Measurements from ENCODE around the gene FOXF1. TPM values are rescaled to one million over a fixed set of nuclear protein-coding genes. Genes with fewer than 3 reads are reported as not detected.

FOXF1 gene
- total RNA-seq, 4 donors from 2014 or later = 0.29 to 4.9 (median 2.0) TPM

- Histone ChIP-seq H3K27me3 (no peaks in the 10 kb centered on the region), H3K4me3 (peak overlapping the region; percentile 92 to 93), H3K36me3 (no peaks in the 10 kb centered on the region), H3K27ac (peak overlapping the region; percentile 83 to 91), H3K4me1 (no peaks in the 10 kb centered on the region), H3K9me3 (no peaks in the 10 kb centered on the region)
- intact Hi-C loops (cut with DNase I; ENCODE audit: low total_unique reads) = no loop called here
- TF ChIP-seq CTCF (IDR thresholded peaks at IDR 0.05) (no peak), POLR2A (IDR thresholded peaks at IDR 0.05) (no peak)
- DNase-seq = no peak
Measured at GRCh38 chr16:86554599-86554916, 44.2 kb downstream of the FOXF1 start.

- TF ChIP-seq POLR2A (IDR thresholded peaks at IDR 0.05) (peak; percentile 63 to 76), CTCF (IDR thresholded peaks at IDR 0.05) (peak in 1 of 4 experiments; percentile 42)
- no peaks in the 10 kb centered on the region for H3K4me1 ChIP-seq
- intact Hi-C loops (cut with DNase I; ENCODE audit: low total_unique reads) = no loop called here
- no peaks in the 10 kb centered on the region for H3K9me3 ChIP-seq
- H3K4me3 ChIP-seq = peak within 1 kb of the TSS; percentile 92 to 93
- DNase-seq = peak; percentile 90 to 96
- H3K27ac ChIP-seq = peak within 1 kb of the TSS; percentile 83 to 91
- no peaks in the 10 kb centered on the region for H3K27me3 ChIP-seq
- H3K36me3 ChIP-seq = no peaks in the 10 kb centered on the region
Measured at GRCh38 chr16:86554917-86555703, 44.8 kb downstream of the FOXF1 start, which contains the start of gene MTHFSD. Gene MTHFSD (minus strand): TSS chr16:86555235. CDS start chr16:86555184, 51 bp downstream.

- H3K9me3 ChIP-seq = no peaks in the 10 kb centered on the region
- intact Hi-C loops (cut with DNase I; ENCODE audit: low total_unique reads) = no loop called here
- no peaks in the 10 kb centered on the region for H3K36me3 ChIP-seq
- no peaks in the 10 kb centered on the region for H3K4me1 ChIP-seq
- H3K27me3 ChIP-seq = no peaks in the 10 kb centered on the region
- peak overlapping the region; percentile 83 to 91 for H3K27ac ChIP-seq
- no peak for DNase-seq
- peak overlapping the region; percentile 92 to 93 for H3K4me3 ChIP-seq
- TF ChIP-seq CTCF (IDR thresholded peaks at IDR 0.05) (no peak), POLR2A (IDR thresholded peaks at IDR 0.05) (no peak)
Measured at GRCh38 chr16:86555704-86556075, 45.4 kb downstream of the FOXF1 start.

- intact Hi-C loops (cut with DNase I; ENCODE audit: low total_unique reads) = no loop called here
- Histone ChIP-seq H3K36me3 (no peaks in the 10 kb centered on the region), H3K4me1 (no peaks in the 10 kb centered on the region), H3K4me3 (no peak overlapping the region), H3K27ac (no peak overlapping the region), H3K9me3 (no peaks in the 10 kb centered on the region), H3K27me3 (no peaks in the 10 kb centered on the region)
- no peak for DNase-seq
- TF ChIP-seq POLR2A (IDR thresholded peaks at IDR 0.05) = no peak
- TF ChIP-seq CTCF (IDR thresholded peaks at IDR 0.05) = no peak
Measured at GRCh38 chr16:86556576-86556975, 46.2 kb downstream of the FOXF1 start.

GRCh38 chr16:86557587-86557986 is 47.3 kb downstream of the FOXF1 start:
- Histone ChIP-seq H3K9me3 (no peaks in the 10 kb centered on the region), H3K36me3 (no peaks in the 10 kb centered on the region), H3K27me3 (no peaks in the 10 kb centered on the region), H3K4me1 (no peaks in the 10 kb centered on the region), H3K27ac (no peak overlapping the region), H3K4me3 (no peak overlapping the region)
- intact Hi-C loops (cut with DNase I; ENCODE audit: low total_unique reads) = no loop called here
- no peak for TF ChIP-seq CTCF (IDR thresholded peaks at IDR 0.05)
- no peak for TF ChIP-seq POLR2A (IDR thresholded peaks at IDR 0.05)
- DNase-seq = no peak

Data from uterus (tissue), 4 donors.